WTC11 (cell line): ENCODE measurements around the gene ARHGEF12. TPM values are rescaled to one million over a fixed set of nuclear protein-coding genes. Genes with fewer than 3 reads are reported as not detected.

Experiments
- ATAC-seq: fragments of 200-7000 bp; cut with Tn5 transposase; 2 replicates; pipeline ENCODE4 v1.10.0; 2021; ENCODE audit warnings: mild to moderate bottlenecking, moderate library complexity
- CTCF ChIA-PET: fragments of 300-600 bp; sonication (Branson Sonifier 250); formaldehyde crosslinking; loops from one replicate; lab custom pipeline; 2021; ENCODE audit warnings: antibody characterized with exemption; lab: Charles Lee
- POLR2A ChIA-PET: fragments of 350-600 bp; sonication (Branson Sonifier 250); formaldehyde crosslinking; loops from one replicate; lab custom pipeline; 2021; ENCODE audit warnings: antibody characterized with exemption; lab: Charles Lee
- DNase-seq: peaks from one replicate; pipeline ENCODE4 v3.0.0; 2021; ENCODE audit warnings: low spot score
- H3K27ac Mint-ChIP-seq: 2 replicates; pipeline ENCODE4 v1.8.0; 2021; ENCODE audit warnings: mixed read lengths
- H3K27me3 Mint-ChIP-seq: 2 replicates; pipeline ENCODE4 v1.8.0; 2021; ENCODE audit warnings: low read depth, mild to moderate bottlenecking, moderate library complexity, mixed read lengths
- H3K36me3 Mint-ChIP-seq: 2 replicates; pipeline ENCODE4 v1.8.0; 2021; ENCODE audit warnings: mixed read lengths
- H3K4me1 Mint-ChIP-seq: 2 replicates; pipeline ENCODE4 v1.8.0; 2022; ENCODE audit warnings: mixed read lengths
- H3K4me3 Mint-ChIP-seq: 2 replicates; pipeline ENCODE4 v1.8.0; 2021; ENCODE audit warnings: mild to moderate bottlenecking, moderate library complexity, mixed read lengths
- H3K9me3 Mint-ChIP-seq: 2 replicates; pipeline ENCODE4 v1.8.0; 2021; ENCODE audit warnings: mixed read lengths
- ATF1 ChIP-seq: sonication (generic); formaldehyde crosslinking; IDR thresholded peaks from 2 replicates; pipeline ENCODE4 v1.8.1; 2023; ENCODE audit warnings: mild to moderate bottlenecking, moderate library complexity, missing genetic modification reagents
- FOXP1 ChIP-seq: sonication (generic); formaldehyde crosslinking; IDR thresholded peaks from 2 replicates; pipeline ENCODE4 v1.8.0; 2022; ENCODE audit warnings: missing genetic modification reagents, mild to moderate bottlenecking, moderate library complexity, borderline replicate concordance
- NR2C2 ChIP-seq: sonication (generic); formaldehyde crosslinking; IDR thresholded peaks from 2 replicates; pipeline ENCODE4 v1.8.0; 2022; ENCODE audit warnings: mild to moderate bottlenecking, missing genetic modification reagents
- SMAD4 ChIP-seq: sonication (generic); formaldehyde crosslinking; IDR thresholded peaks from 2 replicates; pipeline ENCODE4 v1.8.0; 2022; ENCODE audit warnings: mild to moderate bottlenecking, missing genetic modification reagents
- SOX15 ChIP-seq: fragments of 250-450 bp; sonication (Bioruptor Pico); IDR thresholded peaks from 2 replicates; pipeline ENCODE4 v1.9.0; 2021; ENCODE audit warnings: mild to moderate bottlenecking
- ZNF263 ChIP-seq: sonication (generic); formaldehyde crosslinking; IDR thresholded peaks from 2 replicates; pipeline ENCODE4 v1.8.1; 2022; ENCODE audit warnings: low read depth, mild to moderate bottlenecking, moderate library complexity, missing genetic modification reagents
- total RNA-seq: library from RNA; stranded (reverse); gene quantifications from 3 replicates; pipeline ENCODE4 v1.2.3, GENCODE V29; 2021
- TF ChIP-seq, protein P1 (sequence below): sonication (generic); formaldehyde crosslinking; conservative IDR thresholded peaks from 2 replicates; pipeline ENCODE4 v1.8.1; 2023; ENCODE audit warnings: mild to moderate bottlenecking, low read depth, missing genetic modification reagents, moderate library complexity
- TF ChIP-seq, protein P2 (sequence below): fragments of 250-450 bp; sonication (Bioruptor Pico); IDR thresholded peaks from 2 replicates; pipeline ENCODE4 v1.9.0; 2021; ENCODE audit warnings: mild to moderate bottlenecking, borderline replicate concordance
- TF ChIP-seq, protein P3 (sequence below): fragments of 250-450 bp; sonication (Bioruptor Pico); IDR thresholded peaks from 2 replicates; pipeline ENCODE4 v1.9.0; 2021; ENCODE audit warnings: moderate library complexity, mild to moderate bottlenecking, inconsistent platforms, borderline replicate concordance
- TF ChIP-seq, protein P4 (sequence below): sonication (generic); formaldehyde crosslinking; IDR thresholded peaks from 2 replicates; pipeline ENCODE4 v1.8.1; 2022; ENCODE audit warnings: mild to moderate bottlenecking, moderate library complexity, missing genetic modification reagents
- TF ChIP-seq, protein P5 (sequence below): sonication (generic); formaldehyde crosslinking; IDR thresholded peaks from 2 replicates; pipeline ENCODE4 v1.8.1; 2022; ENCODE audit warnings: low read depth, missing genetic modification reagents, borderline replicate concordance
- TF ChIP-seq, protein P6 (sequence below): sonication (generic); formaldehyde crosslinking; IDR thresholded peaks from 2 replicates; pipeline ENCODE4 v1.8.1; 2023; ENCODE audit warnings: mild to moderate bottlenecking, missing genetic modification reagents
- TF ChIP-seq, protein P7 (sequence below): sonication (generic); formaldehyde crosslinking; IDR thresholded peaks from 2 replicates; pipeline ENCODE4 v1.8.1; 2023; ENCODE audit warnings: mild to moderate bottlenecking, missing genetic modification reagents, borderline replicate concordance

The ARHGEF12 gene
- total RNA-seq, 1 experiment from 2014 or later, result 35.8 TPM

DNA sequence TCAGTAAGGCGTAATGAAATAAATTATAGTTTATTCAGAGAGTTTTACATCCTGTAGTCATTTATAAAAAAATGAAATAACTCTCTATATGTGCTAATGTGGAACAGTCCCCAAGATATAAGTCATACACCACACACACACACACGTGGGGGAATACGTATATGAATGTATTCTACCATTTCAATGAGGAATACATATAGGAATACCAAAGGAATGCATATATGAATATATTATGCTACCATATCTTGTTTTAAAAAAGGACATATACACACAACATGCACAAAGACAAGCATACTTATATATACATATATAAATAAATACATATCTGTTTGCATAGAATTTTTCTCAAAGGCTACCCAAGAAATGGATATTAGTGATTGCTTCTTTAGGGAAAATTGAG lies 135.8 kb downstream of the ARHGEF12 start:
- Mint-ChIP-seq H3K36me3 (peaks cover 40% of the 10 kb centered on the region), H3K4me1 (no peaks in the 10 kb centered on the region), H3K4me3 (no peak overlapping the region), H3K27ac (no peak overlapping the region), H3K27me3 (no peaks in the 10 kb centered on the region), H3K9me3 (no peaks in the 10 kb centered on the region)
- TF ChIP-seq, protein P1, sequence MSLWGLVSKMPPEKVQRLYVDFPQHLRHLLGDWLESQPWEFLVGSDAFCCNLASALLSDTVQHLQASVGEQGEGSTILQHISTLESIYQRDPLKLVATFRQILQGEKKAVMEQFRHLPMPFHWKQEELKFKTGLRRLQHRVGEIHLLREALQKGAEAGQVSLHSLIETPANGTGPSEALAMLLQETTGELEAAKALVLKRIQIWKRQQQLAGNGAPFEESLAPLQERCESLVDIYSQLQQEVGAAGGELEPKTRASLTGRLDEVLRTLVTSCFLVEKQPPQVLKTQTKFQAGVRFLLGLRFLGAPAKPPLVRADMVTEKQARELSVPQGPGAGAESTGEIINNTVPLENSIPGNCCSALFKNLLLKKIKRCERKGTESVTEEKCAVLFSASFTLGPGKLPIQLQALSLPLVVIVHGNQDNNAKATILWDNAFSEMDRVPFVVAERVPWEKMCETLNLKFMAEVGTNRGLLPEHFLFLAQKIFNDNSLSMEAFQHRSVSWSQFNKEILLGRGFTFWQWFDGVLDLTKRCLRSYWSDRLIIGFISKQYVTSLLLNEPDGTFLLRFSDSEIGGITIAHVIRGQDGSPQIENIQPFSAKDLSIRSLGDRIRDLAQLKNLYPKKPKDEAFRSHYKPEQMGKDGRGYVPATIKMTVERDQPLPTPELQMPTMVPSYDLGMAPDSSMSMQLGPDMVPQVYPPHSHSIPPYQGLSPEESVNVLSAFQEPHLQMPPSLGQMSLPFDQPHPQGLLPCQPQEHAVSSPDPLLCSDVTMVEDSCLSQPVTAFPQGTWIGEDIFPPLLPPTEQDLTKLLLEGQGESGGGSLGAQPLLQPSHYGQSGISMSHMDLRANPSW (CRISPR knock-in tag), result no peak
- TF ChIP-seq FOXP1 (CRISPR knock-in tag) (no peak), ATF1 (CRISPR knock-in tag) (no peak), NR2C2 (CRISPR knock-in tag) (no peak)
- TF ChIP-seq, protein P2, sequence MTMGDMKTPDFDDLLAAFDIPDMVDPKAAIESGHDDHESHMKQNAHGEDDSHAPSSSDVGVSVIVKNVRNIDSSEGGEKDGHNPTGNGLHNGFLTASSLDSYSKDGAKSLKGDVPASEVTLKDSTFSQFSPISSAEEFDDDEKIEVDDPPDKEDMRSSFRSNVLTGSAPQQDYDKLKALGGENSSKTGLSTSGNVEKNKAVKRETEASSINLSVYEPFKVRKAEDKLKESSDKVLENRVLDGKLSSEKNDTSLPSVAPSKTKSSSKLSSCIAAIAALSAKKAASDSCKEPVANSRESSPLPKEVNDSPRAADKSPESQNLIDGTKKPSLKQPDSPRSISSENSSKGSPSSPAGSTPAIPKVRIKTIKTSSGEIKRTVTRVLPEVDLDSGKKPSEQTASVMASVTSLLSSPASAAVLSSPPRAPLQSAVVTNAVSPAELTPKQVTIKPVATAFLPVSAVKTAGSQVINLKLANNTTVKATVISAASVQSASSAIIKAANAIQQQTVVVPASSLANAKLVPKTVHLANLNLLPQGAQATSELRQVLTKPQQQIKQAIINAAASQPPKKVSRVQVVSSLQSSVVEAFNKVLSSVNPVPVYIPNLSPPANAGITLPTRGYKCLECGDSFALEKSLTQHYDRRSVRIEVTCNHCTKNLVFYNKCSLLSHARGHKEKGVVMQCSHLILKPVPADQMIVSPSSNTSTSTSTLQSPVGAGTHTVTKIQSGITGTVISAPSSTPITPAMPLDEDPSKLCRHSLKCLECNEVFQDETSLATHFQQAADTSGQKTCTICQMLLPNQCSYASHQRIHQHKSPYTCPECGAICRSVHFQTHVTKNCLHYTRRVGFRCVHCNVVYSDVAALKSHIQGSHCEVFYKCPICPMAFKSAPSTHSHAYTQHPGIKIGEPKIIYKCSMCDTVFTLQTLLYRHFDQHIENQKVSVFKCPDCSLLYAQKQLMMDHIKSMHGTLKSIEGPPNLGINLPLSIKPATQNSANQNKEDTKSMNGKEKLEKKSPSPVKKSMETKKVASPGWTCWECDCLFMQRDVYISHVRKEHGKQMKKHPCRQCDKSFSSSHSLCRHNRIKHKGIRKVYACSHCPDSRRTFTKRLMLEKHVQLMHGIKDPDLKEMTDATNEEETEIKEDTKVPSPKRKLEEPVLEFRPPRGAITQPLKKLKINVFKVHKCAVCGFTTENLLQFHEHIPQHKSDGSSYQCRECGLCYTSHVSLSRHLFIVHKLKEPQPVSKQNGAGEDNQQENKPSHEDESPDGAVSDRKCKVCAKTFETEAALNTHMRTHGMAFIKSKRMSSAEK, result no peak
- TF ChIP-seq, protein P3, sequence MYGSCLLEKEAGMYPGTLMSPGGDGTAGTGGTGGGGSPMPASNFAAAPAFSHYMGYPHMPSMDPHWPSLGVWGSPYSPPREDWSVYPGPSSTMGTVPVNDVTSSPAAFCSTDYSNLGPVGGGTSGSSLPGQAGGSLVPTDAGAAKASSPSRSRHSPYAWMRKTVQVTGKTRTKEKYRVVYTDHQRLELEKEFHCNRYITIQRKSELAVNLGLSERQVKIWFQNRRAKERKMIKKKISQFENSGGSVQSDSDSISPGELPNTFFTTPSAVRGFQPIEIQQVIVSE (CRISPR knock-in tag), result no peak
- TF ChIP-seq, protein P4, sequence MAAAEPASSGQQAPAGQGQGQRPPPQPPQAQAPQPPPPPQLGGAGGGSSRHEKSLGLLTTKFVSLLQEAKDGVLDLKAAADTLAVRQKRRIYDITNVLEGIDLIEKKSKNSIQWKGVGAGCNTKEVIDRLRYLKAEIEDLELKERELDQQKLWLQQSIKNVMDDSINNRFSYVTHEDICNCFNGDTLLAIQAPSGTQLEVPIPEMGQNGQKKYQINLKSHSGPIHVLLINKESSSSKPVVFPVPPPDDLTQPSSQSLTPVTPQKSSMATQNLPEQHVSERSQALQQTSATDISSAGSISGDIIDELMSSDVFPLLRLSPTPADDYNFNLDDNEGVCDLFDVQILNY (CRISPR knock-in tag), result no peak
- TF ChIP-seq, protein P5, sequence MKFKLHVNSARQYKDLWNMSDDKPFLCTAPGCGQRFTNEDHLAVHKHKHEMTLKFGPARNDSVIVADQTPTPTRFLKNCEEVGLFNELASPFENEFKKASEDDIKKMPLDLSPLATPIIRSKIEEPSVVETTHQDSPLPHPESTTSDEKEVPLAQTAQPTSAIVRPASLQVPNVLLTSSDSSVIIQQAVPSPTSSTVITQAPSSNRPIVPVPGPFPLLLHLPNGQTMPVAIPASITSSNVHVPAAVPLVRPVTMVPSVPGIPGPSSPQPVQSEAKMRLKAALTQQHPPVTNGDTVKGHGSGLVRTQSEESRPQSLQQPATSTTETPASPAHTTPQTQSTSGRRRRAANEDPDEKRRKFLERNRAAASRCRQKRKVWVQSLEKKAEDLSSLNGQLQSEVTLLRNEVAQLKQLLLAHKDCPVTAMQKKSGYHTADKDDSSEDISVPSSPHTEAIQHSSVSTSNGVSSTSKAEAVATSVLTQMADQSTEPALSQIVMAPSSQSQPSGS (CRISPR knock-in tag), result no peak
- ATAC-seq (no peak), DNase-seq (no peak)
- ChIA-PET CTCF (no interaction called here), POLR2A (no interaction called here)

DNA sequence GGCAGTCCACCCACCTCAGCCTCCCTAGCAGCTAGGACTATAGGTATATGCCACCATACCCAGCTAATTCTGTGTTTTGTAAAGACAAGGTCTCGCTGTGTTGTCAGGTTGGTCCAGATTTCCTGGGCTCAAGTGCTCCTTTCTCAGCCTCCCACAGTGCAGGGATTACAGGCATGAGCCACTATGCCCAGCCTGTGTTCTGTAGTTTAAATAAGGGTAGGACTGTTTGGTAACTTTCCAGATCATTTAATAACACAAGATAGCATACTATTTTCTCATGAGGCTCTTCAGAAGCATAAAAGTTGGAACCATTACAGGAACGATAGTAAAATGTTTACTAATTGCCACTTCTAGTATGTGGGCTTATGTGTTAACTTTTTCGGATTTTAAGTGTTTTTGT lies 137.3 kb downstream of the ARHGEF12 start:
- DNase-seq (no peak), ATAC-seq (no peak)
- no peak overlapping the region for H3K4me3 Mint-ChIP-seq
- POLR2A ChIA-PET, result no interaction called here
- no peaks in the 10 kb centered on the region for H3K27me3 Mint-ChIP-seq
- CTCF ChIA-PET, result interaction anchor here (1.3 kb wide), 1 partner anchor 186 kb away, joined by 3 read pairs; no protein-coding TSS in a partner anchor
- no peaks in the 10 kb centered on the region for H3K9me3 Mint-ChIP-seq
- peaks cover 35% of the 10 kb centered on the region for H3K36me3 Mint-ChIP-seq
- TF ChIP-seq, protein P6, sequence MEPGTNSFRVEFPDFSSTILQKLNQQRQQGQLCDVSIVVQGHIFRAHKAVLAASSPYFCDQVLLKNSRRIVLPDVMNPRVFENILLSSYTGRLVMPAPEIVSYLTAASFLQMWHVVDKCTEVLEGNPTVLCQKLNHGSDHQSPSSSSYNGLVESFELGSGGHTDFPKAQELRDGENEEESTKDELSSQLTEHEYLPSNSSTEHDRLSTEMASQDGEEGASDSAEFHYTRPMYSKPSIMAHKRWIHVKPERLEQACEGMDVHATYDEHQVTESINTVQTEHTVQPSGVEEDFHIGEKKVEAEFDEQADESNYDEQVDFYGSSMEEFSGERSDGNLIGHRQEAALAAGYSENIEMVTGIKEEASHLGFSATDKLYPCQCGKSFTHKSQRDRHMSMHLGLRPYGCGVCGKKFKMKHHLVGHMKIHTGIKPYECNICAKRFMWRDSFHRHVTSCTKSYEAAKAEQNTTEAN (CRISPR knock-in tag), result no peak
- TF ChIP-seq SOX15 (CRISPR knock-in tag) (no peak), ZNF263 (CRISPR knock-in tag) (no peak), SMAD4 (CRISPR knock-in tag) (no peak)
- TF ChIP-seq, protein P7, sequence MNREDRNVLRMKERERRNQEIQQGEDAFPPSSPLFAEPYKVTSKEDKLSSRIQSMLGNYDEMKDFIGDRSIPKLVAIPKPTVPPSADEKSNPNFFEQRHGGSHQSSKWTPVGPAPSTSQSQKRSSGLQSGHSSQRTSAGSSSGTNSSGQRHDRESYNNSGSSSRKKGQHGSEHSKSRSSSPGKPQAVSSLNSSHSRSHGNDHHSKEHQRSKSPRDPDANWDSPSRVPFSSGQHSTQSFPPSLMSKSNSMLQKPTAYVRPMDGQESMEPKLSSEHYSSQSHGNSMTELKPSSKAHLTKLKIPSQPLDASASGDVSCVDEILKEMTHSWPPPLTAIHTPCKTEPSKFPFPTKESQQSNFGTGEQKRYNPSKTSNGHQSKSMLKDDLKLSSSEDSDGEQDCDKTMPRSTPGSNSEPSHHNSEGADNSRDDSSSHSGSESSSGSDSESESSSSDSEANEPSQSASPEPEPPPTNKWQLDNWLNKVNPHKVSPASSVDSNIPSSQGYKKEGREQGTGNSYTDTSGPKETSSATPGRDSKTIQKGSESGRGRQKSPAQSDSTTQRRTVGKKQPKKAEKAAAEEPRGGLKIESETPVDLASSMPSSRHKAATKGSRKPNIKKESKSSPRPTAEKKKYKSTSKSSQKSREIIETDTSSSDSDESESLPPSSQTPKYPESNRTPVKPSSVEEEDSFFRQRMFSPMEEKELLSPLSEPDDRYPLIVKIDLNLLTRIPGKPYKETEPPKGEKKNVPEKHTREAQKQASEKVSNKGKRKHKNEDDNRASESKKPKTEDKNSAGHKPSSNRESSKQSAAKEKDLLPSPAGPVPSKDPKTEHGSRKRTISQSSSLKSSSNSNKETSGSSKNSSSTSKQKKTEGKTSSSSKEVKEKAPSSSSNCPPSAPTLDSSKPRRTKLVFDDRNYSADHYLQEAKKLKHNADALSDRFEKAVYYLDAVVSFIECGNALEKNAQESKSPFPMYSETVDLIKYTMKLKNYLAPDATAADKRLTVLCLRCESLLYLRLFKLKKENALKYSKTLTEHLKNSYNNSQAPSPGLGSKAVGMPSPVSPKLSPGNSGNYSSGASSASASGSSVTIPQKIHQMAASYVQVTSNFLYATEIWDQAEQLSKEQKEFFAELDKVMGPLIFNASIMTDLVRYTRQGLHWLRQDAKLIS, result no peak
- no peak overlapping the region for H3K27ac Mint-ChIP-seq
- H3K4me1 Mint-ChIP-seq, result no peaks in the 10 kb centered on the region
